Measurements from ENCODE around the gene MYPOP.

The MYPOP gene

DNA sequence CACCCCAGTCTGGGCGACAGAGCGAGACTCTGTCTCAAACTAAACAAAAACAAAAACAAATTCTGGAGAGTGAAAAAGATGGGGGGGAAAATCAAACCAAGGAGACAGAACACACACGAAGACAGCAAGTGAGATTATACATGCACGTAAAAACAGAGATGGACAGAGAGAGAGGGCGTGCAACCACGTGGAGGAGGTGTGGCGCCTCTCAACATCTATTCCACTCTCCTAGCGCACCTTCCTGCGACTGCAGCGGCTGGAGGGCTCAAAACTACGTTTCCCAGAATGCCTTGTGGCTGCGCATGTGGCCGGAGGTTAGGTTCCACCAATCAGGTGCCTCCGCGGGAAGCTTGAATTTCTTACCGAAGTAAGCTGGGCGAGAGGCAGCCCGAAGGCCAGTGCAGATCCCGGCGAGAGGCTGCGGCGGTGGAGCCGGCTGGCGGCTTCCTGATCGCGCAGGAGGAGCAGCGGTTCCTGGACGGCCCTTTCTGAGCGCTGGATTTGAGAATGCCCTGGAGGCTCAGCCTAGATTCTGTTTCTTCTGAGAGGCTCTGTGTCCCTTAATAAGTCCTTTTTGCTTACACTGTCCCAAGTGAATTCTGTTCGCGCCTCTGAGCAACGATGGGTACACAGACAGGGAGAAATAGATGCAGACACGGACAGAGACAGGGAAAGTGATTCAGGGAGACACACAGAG, 25.3 kb upstream of the MYPOP start:
- Histone ChIP-seq H3K9me3 (no peaks in the 10 kb centered on the region), H3K4me1 (ENCODE audit: control insufficient read depth in 1 of 2, insufficient read depth in 1 of 2, low read depth in 1 of 2, low read length in 1 of 2) (peaks cover 6 to 8% of the 10 kb centered on the region in 2 experiments), H3K27me3 (peaks cover 63% of the 10 kb centered on the region), H3K36me3 (no peaks in the 10 kb centered on the region), H3K4me3 (ENCODE audit: low read depth in 1 of 2, low read length in 1 of 2) (no peak overlapping the region), H3K27ac (no peak overlapping the region)
- TF ChIP-seq, protein P1, sequence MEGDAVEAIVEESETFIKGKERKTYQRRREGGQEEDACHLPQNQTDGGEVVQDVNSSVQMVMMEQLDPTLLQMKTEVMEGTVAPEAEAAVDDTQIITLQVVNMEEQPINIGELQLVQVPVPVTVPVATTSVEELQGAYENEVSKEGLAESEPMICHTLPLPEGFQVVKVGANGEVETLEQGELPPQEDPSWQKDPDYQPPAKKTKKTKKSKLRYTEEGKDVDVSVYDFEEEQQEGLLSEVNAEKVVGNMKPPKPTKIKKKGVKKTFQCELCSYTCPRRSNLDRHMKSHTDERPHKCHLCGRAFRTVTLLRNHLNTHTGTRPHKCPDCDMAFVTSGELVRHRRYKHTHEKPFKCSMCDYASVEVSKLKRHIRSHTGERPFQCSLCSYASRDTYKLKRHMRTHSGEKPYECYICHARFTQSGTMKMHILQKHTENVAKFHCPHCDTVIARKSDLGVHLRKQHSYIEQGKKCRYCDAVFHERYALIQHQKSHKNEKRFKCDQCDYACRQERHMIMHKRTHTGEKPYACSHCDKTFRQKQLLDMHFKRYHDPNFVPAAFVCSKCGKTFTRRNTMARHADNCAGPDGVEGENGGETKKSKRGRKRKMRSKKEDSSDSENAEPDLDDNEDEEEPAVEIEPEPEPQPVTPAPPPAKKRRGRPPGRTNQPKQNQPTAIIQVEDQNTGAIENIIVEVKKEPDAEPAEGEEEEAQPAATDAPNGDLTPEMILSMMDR (IDR thresholded peaks at IDR 0.05): no peak

DNA sequence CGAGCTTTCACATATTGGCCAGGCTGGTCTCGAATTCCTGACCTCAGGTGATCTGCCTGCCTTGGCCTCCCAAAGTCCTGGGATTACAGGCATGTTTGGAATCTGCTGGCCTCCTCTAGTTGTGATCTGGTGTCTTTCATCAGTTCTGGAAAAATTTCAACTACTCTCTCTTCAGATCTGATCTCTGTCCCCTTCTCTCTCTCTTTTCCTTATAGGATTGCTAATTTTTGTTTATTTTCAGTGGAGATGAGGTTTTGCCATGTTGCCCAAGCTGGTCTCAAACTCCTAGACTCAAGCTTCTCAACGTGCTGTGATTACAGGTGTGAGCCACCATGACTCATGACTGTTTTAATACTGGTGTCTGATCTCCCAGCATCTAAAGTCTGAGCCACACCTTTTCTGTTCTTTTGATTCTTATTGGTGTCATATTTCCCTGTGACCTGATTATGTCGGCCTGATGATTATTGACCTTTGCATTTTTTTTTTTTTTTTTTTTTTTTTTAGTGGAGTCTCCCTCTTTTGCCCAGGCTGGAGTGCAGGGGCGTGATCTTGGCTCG, 22.6 kb upstream of the MYPOP start:
- no peak overlapping the region for H3K27ac ChIP-seq
- H3K27me3 ChIP-seq: peaks cover 59% of the 10 kb centered on the region
- TF ChIP-seq, protein P1 (IDR thresholded peaks at IDR 0.05): no peak
- no peaks in the 10 kb centered on the region for H3K36me3 ChIP-seq
- peaks cover 6 to 8% of the 10 kb centered on the region in 2 experiments for H3K4me1 ChIP-seq (ENCODE audit: control insufficient read depth in 1 of 2, insufficient read depth in 1 of 2, low read depth in 1 of 2, low read length in 1 of 2)
- no peaks in the 10 kb centered on the region for H3K9me3 ChIP-seq
- no peak overlapping the region for H3K4me3 ChIP-seq (ENCODE audit: low read depth in 1 of 2, low read length in 1 of 2)

DNA sequence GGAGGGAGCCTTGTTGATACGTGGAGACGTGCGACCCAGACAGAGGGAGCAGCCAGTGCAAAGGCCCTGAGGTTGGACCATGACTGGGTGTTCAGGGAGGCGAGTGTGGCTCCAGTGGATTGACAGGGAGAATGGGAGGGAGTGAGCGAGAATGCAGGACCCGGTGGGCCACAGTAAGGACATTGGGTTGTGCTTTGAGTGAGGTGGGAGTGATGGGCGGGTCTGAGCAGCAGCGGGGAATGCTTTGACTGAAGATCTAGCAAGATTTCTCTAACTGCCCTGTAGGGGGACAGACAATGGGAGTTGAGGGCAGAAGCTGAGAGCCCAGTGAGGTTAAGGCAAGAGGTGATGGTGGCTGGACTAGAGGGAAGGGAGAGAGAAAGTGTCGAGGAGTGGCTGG, 19.9 kb upstream of the MYPOP start:
- Histone ChIP-seq H3K27me3 (peaks cover 59% of the 10 kb centered on the region), H3K4me3 (ENCODE audit: low read depth in 1 of 2, low read length in 1 of 2) (no peak overlapping the region), H3K4me1 (ENCODE audit: control insufficient read depth in 1 of 2, insufficient read depth in 1 of 2, low read depth in 1 of 2, low read length in 1 of 2) (no peaks in the 10 kb centered on the region), H3K27ac (no peak overlapping the region), H3K9me3 (no peaks in the 10 kb centered on the region), H3K36me3 (no peaks in the 10 kb centered on the region)
- TF ChIP-seq, protein P1 (IDR thresholded peaks at IDR 0.05): no peak

DNA sequence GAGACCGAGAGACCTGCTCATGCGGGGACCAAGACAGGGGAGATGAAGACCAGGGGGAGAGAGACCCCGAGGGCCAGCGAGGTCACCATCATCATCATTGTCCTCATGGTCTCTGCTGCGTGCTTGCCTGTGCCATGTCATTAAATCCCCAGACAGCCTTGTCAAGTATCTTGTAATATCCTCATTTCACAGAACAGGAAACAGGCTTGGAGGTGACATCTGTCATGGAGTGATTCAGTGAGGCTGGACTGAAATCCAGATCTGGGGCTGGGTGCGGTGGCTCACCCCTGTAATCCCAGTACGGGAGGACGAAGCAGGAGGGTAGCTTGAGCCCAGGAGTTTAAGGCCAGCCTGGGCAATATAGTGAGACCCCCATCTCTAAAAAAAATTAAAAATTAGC, 18.0 kb upstream of the MYPOP start:
- Histone ChIP-seq H3K9me3 (no peaks in the 10 kb centered on the region), H3K27me3 (peaks cover 49% of the 10 kb centered on the region), H3K36me3 (no peaks in the 10 kb centered on the region), H3K4me3 (ENCODE audit: low read depth in 1 of 2, low read length in 1 of 2) (no peak overlapping the region), H3K4me1 (ENCODE audit: control insufficient read depth in 1 of 2, insufficient read depth in 1 of 2, low read depth in 1 of 2, low read length in 1 of 2) (no peaks in the 10 kb centered on the region), H3K27ac (no peak overlapping the region)
- TF ChIP-seq, protein P1 (IDR thresholded peaks at IDR 0.05): no peak

DNA sequence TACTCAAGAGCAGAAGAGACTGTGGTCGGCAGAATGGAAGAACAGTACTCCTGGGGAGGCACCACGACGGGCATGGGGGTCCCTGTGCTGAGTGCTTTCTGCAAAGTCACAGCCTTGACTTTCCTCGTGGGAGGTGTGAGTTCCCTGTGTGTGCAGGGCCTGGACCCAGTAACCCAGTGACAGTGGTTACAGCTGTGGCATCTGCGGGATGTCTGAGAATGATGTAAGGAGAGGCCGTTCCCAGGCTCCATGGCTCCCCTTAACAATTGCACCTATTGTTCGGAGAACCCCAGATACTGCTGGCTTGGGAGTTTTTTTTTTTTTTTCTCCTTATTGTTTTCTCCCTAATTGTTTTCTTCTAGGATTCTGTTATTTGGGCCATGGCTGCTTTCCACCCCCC, 17.3 kb upstream of the MYPOP start:
- H3K36me3 ChIP-seq: no peaks in the 10 kb centered on the region
- H3K9me3 ChIP-seq: no peaks in the 10 kb centered on the region
- no peaks in the 10 kb centered on the region for H3K4me1 ChIP-seq (ENCODE audit: control insufficient read depth in 1 of 2, insufficient read depth in 1 of 2, low read depth in 1 of 2, low read length in 1 of 2)
- H3K4me3 ChIP-seq (ENCODE audit: low read depth in 1 of 2, low read length in 1 of 2): no peak overlapping the region
- no peak overlapping the region for H3K27ac ChIP-seq
- TF ChIP-seq, protein P1 (IDR thresholded peaks at IDR 0.05): no peak
- peaks cover 52% of the 10 kb centered on the region for H3K27me3 ChIP-seq

Measured in neutrophil (primary cell).